Esophagus (tissue), 2 donors: ENCODE measurements around the gene SCN8A. TPM values are rescaled to one million over a fixed set of nuclear protein-coding genes. Genes with fewer than 3 reads are reported as not detected.

ENCODE experiments used
- H3K27ac ChIP-seq, 2 donors: one replicate each; pipeline ENCODE4 v1.5.1; 2013; ENCODE audit warnings: low read depth in 2 of 2, mild to moderate bottlenecking in 2 of 2, inconsistent platforms in 1 of 2, low read length in 1 of 2, moderate library complexity in 1 of 2
- H3K27me3 ChIP-seq, 2 donors: one replicate each; pipeline ENCODE4 v1.6.1; 2013; ENCODE audit warnings: low read length in 2 of 2, control low read depth in 1 of 2, mild to moderate bottlenecking in 1 of 2; ENCODE audit not compliant: insufficient read depth in 2 of 2, control insufficient read depth in 1 of 2
- H3K36me3 ChIP-seq, 2 donors: one replicate each; pipeline ENCODE4 v1.6.1; 2013; ENCODE audit warnings: low read length in 1 of 2; ENCODE audit not compliant: control insufficient read depth in 2 of 2, insufficient read depth in 2 of 2
- H3K4me1 ChIP-seq, 2 donors: one replicate each; pipeline ENCODE4 v1.6.1; 2013; ENCODE audit warnings: low read length in 1 of 2; ENCODE audit not compliant: control insufficient read depth in 2 of 2, insufficient read depth in 2 of 2
- H3K4me3 ChIP-seq, 2 donors: one replicate each; pipeline ENCODE4 v1.5.1; 2013; ENCODE audit warnings: low read length in 2 of 2, mild to moderate bottlenecking in 2 of 2, low read depth in 1 of 2, moderate library complexity in 1 of 2
- H3K9me3 ChIP-seq, 2 donors: one replicate each; pipeline ENCODE4 v1.6.1; 2013; ENCODE audit warnings: mild to moderate bottlenecking in 2 of 2, low read depth in 1 of 2, low read length in 1 of 2, moderate library complexity in 1 of 2; ENCODE audit not compliant: control insufficient read depth in 2 of 2, insufficient read depth in 1 of 2
- WGBS, 2 donors: extraction: QIAGEN DNeasy Blood & Tissue Kit; methylation state at CpG; one replicate each; pipeline ENCODE4 v1.1.7; 2013; 5-methylcytosine and 5-hydroxymethylcytosine counted together
- polyA plus RNA-seq, 2 donors: library from polyadenylated mRNA; stranded (reverse); fragments of 200-250 nt; gene quantifications; one replicate each; pipeline ENCODE4 v1.2.3, GENCODE V29; 2013
- donor health status: healthy with polysubstance abuse.
- donor health status: Bipolar disorder and iron deficiency.

SCN8A gene
- polyA plus RNA-seq, 2 donors: 0.09 to 0.14 TPM

- Histone ChIP-seq H3K9me3 (no peaks in the 10 kb centered on the region), H3K27me3 (no peaks in the 10 kb centered on the region), H3K27ac (no peak overlapping the region), H3K36me3 (no peaks in the 10 kb centered on the region), H3K4me3 (no peak overlapping the region), H3K4me1 (no peaks in the 10 kb centered on the region)
- WGBS, 2 donors: 83 to 89% methylated on average over 4 of the region's 4 CpGs
Observed at GRCh38 chr12:51661836-51662235, 70.8 kb downstream of the SCN8A start.

GRCh38 chr12:51662728-51663154 lies 71.7 kb downstream of the SCN8A start:
- Histone ChIP-seq H3K9me3 (no peaks in the 10 kb centered on the region), H3K4me3 (no peak overlapping the region), H3K27me3 (no peaks in the 10 kb centered on the region), H3K36me3 (no peaks in the 10 kb centered on the region), H3K27ac (no peak overlapping the region), H3K4me1 (no peaks in the 10 kb centered on the region)
- WGBS, 2 donors: 85 to 88% methylated on average over 11 of the region's 11 CpGs

- Histone ChIP-seq H3K27me3 (no peaks in the 10 kb centered on the region), H3K4me1 (no peaks in the 10 kb centered on the region), H3K9me3 (no peaks in the 10 kb centered on the region), H3K36me3 (no peaks in the 10 kb centered on the region), H3K4me3 (no peak overlapping the region), H3K27ac (no peak overlapping the region)
Observed at GRCh38 chr12:51663390-51663789, 72.4 kb downstream of the SCN8A start.

GRCh38 chr12:51666696-51667095 lies 75.7 kb downstream of the SCN8A start:
- H3K27me3 ChIP-seq: no peaks in the 10 kb centered on the region
- no peak overlapping the region for H3K4me3 ChIP-seq
- 71 to 72% methylated on average over 5 of the region's 5 CpGs for WGBS, 2 donors

GRCh38 chr12:51667269-51667668 lies 76.2 kb downstream of the SCN8A start:
- Histone ChIP-seq H3K4me1 (no peaks in the 10 kb centered on the region), H3K27ac (no peak overlapping the region), H3K27me3 (no peaks in the 10 kb centered on the region), H3K9me3 (no peaks in the 10 kb centered on the region), H3K4me3 (no peak overlapping the region), H3K36me3 (no peaks in the 10 kb centered on the region)
- WGBS, 2 donors: 97 to 100% methylated on average over 2 of the region's 2 CpGs

More at GRCh38 chr12:51666696-51667095, 75.7 kb downstream of the SCN8A start:
- Histone ChIP-seq H3K9me3 (no peaks in the 10 kb centered on the region), H3K36me3 (no peaks in the 10 kb centered on the region), H3K4me1 (no peaks in the 10 kb centered on the region), H3K27ac (no peak overlapping the region)

GRCh38 chr12:51669271-51669670 lies 78.2 kb downstream of the SCN8A start:
- Histone ChIP-seq H3K27me3 (no peaks in the 10 kb centered on the region), H3K4me1 (no peaks in the 10 kb centered on the region), H3K9me3 (no peaks in the 10 kb centered on the region), H3K27ac (no peak overlapping the region), H3K4me3 (no peak overlapping the region), H3K36me3 (no peaks in the 10 kb centered on the region)
- 83 to 89% methylated on average over 2 of the region's 2 CpGs for WGBS, 2 donors

- Histone ChIP-seq H3K27ac (no peak overlapping the region), H3K9me3 (no peaks in the 10 kb centered on the region), H3K27me3 (no peaks in the 10 kb centered on the region), H3K36me3 (no peaks in the 10 kb centered on the region), H3K4me1 (no peaks in the 10 kb centered on the region), H3K4me3 (no peak overlapping the region)
- 96 to 97% methylated on average over 1 of the region's 1 CpG for WGBS, 2 donors
Observed at GRCh38 chr12:51669996-51670395, 79.0 kb downstream of the SCN8A start.

GRCh38 chr12:51672334-51672733 lies 81.3 kb downstream of the SCN8A start:
- Histone ChIP-seq H3K27ac (no peak overlapping the region), H3K27me3 (no peaks in the 10 kb centered on the region), H3K4me3 (no peak overlapping the region), H3K4me1 (no peaks in the 10 kb centered on the region), H3K9me3 (no peaks in the 10 kb centered on the region), H3K36me3 (no peaks in the 10 kb centered on the region)
- WGBS, 2 donors: 18 to 20% methylated on average over 1 of the region's 1 CpG

- H3K27ac ChIP-seq: no peak overlapping the region
- H3K4me1 ChIP-seq: no peaks in the 10 kb centered on the region
- H3K9me3 ChIP-seq: no peaks in the 10 kb centered on the region
- no peaks in the 10 kb centered on the region for H3K36me3 ChIP-seq
- H3K27me3 ChIP-seq: no peaks in the 10 kb centered on the region
- WGBS, 2 donors: 58 to 72% methylated on average over 9 of the region's 9 CpGs
- no peak overlapping the region for H3K4me3 ChIP-seq
Observed at GRCh38 chr12:51675071-51675803, 84.2 kb downstream of the SCN8A start.

- H3K36me3 ChIP-seq: no peaks in the 10 kb centered on the region
- no peaks in the 10 kb centered on the region for H3K9me3 ChIP-seq
- WGBS, 2 donors: 79 to 88% methylated on average over 2 of the region's 2 CpGs
- no peak overlapping the region for H3K27ac ChIP-seq
- H3K4me3 ChIP-seq: no peak overlapping the region
- no peaks in the 10 kb centered on the region for H3K4me1 ChIP-seq
- no peaks in the 10 kb centered on the region for H3K27me3 ChIP-seq
Observed at GRCh38 chr12:51676875-51677274, 85.8 kb downstream of the SCN8A start.
